Measurements from ENCODE around the gene ZSCAN30.

DNA sequence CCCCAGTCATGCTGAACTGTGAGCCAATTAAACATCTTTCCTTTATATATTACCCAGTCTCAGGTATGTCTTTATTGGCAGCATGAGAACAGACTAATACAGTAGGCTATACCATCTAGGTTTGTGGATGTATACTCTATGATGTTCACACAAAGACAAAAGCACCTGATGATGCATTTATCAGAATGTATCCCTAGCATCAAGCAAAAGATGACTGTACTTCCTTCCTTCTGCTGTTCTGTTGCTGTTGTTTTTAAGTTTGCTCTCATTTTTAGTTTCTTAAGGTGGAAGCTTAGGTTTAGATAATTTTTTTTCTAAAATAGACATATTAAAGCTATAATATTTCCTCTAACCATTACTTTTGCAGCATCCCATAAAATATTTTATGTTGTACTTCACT lies 12.4 kb downstream of the ZSCAN30 start:
- TF ChIP-seq, protein P1, sequence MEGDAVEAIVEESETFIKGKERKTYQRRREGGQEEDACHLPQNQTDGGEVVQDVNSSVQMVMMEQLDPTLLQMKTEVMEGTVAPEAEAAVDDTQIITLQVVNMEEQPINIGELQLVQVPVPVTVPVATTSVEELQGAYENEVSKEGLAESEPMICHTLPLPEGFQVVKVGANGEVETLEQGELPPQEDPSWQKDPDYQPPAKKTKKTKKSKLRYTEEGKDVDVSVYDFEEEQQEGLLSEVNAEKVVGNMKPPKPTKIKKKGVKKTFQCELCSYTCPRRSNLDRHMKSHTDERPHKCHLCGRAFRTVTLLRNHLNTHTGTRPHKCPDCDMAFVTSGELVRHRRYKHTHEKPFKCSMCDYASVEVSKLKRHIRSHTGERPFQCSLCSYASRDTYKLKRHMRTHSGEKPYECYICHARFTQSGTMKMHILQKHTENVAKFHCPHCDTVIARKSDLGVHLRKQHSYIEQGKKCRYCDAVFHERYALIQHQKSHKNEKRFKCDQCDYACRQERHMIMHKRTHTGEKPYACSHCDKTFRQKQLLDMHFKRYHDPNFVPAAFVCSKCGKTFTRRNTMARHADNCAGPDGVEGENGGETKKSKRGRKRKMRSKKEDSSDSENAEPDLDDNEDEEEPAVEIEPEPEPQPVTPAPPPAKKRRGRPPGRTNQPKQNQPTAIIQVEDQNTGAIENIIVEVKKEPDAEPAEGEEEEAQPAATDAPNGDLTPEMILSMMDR (IDR thresholded peaks at IDR 0.05 in 8 of 11, conservative IDR thresholded peaks at IDR 0.05 in 3 of 11), result no peak
- no peak for TF ChIP-seq POLR2A (IDR thresholded peaks at IDR 0.05)

Data from spleen (tissue), 7 donors.